Measurements from ENCODE around the gene HIVEP3. TPM values are rescaled to one million over a fixed set of nuclear protein-coding genes. Genes with fewer than 3 reads are reported as not detected.

The HIVEP3 gene
- total and polyA plus RNA-seq, 2 donors (not counting 1 experiment from before 2014, with no cell fraction given), result 2.0 to 5.1 TPM

GRCh38 chr1:41853907-41854306 lies 64.8 kb downstream of the HIVEP3 start:
- Mint-ChIP-seq H3K27ac (no peak overlapping the region), H3K4me3 (no peak overlapping the region), H3K4me1 (peaks cover 7% of the 10 kb centered on the region), H3K9me3 (ENCODE audit: insufficient read depth) (peaks cover 2% of the 10 kb centered on the region), H3K27me3 (no peaks in the 10 kb centered on the region)
- WGBS (ENCODE audit: insufficient coverage), result 93% methylated on average over 6 of the region's 6 CpGs
- Histone ChIP-seq H3K9me3 (ENCODE audit: control extremely low read depth in 1 of 3, control insufficient read depth in 2 of 3, insufficient read depth in 1 of 3, low read length in 2 of 3) (peaks cover 0 to 9% (median 0%) of the 10 kb centered on the region in 3 donors), H4K20me1 (ENCODE audit: control insufficient read depth, insufficient read depth, low read length, poor library complexity, severe bottlenecking) (no peaks in the 10 kb centered on the region), H3K27ac (ENCODE audit: low read length in 2 of 2) (no peak overlapping the region), H3K4me2 (replicated peaks; ENCODE audit: low read depth, low read length, poor library complexity, severe bottlenecking) (no peak overlapping the region), H3K4me3 (ENCODE audit: control extremely low read depth in 1 of 5, extremely low read depth in 1 of 5, insufficient read depth in 1 of 5, low read depth in 2 of 5, low read length in 4 of 5) (no peak overlapping the region), H2AFZ (ENCODE audit: insufficient read depth, low read depth, low read length, poor library complexity, severe bottlenecking) (no peak overlapping the region), H3K9ac (ENCODE audit: low read length) (no peak overlapping the region), H3K27me3 (replicated peaks in 1 of 4; ENCODE audit: control extremely low read depth in 1 of 4, control insufficient read depth in 3 of 4, insufficient read depth in 4 of 4, low read length in 3 of 4) (no peaks in the 10 kb centered on the region), H3K36me3 (replicated peaks in 1 of 2; ENCODE audit: control extremely low read depth in 1 of 2, control insufficient read depth in 1 of 2, extremely low read depth in 1 of 2, insufficient read depth in 2 of 2, low read length in 1 of 2) (no peaks in the 10 kb centered on the region), H3K79me2 (ENCODE audit: control insufficient read depth, insufficient read depth, low read length) (no peaks in the 10 kb centered on the region), H3K4me1 (ENCODE audit: control insufficient read depth in 2 of 2, insufficient read depth in 2 of 2, low read length in 2 of 2) (peaks cover 6 to 7% of the 10 kb centered on the region in 2 donors)
- ChIA-PET CTCF (interaction anchor here (1.8 kb wide), 1 partner anchor 12 kb away, joined by 4 read pairs; no protein-coding TSS in a partner anchor), POLR2A (no interaction called here)
- TF ChIP-seq CTCF (IDR thresholded peaks at IDR 0.05) (no peak), EZH2 (IDR thresholded peaks at IDR 0.05; ENCODE audit: borderline replicate concordance, insufficient read depth, low read depth, low read length, poor library complexity, severe bottlenecking) (no peak)
- no peak for ATAC-seq (ENCODE audit: low read depth)
- DNase-seq, result no peak
- intact Hi-C loops (cut with micrococcal nuclease), result no loop called here

GRCh38 chr1:41852091-41852490 lies 66.6 kb downstream of the HIVEP3 start:
- ATAC-seq (ENCODE audit: low read depth) (no peak), DNase-seq (no peak)
- Histone ChIP-seq H3K9ac (ENCODE audit: low read length) (no peak overlapping the region), H3K4me2 (replicated peaks; ENCODE audit: low read depth, low read length, poor library complexity, severe bottlenecking) (peak overlapping the region; percentile 22), H3K27ac (ENCODE audit: low read length in 2 of 2) (no peak overlapping the region), H3K79me2 (ENCODE audit: control insufficient read depth, insufficient read depth, low read length) (no peaks in the 10 kb centered on the region), H4K20me1 (ENCODE audit: control insufficient read depth, insufficient read depth, low read length, poor library complexity, severe bottlenecking) (no peaks in the 10 kb centered on the region), H3K4me3 (ENCODE audit: control extremely low read depth in 1 of 5, extremely low read depth in 1 of 5, insufficient read depth in 1 of 5, low read depth in 2 of 5, low read length in 4 of 5) (no peak overlapping the region), H2AFZ (ENCODE audit: insufficient read depth, low read depth, low read length, poor library complexity, severe bottlenecking) (no peak overlapping the region), H3K9me3 (ENCODE audit: control extremely low read depth in 1 of 3, control insufficient read depth in 2 of 3, insufficient read depth in 1 of 3, low read length in 2 of 3) (peaks cover 0 to 9% (median 0%) of the 10 kb centered on the region in 3 donors), H3K27me3 (replicated peaks in 1 of 4; ENCODE audit: control extremely low read depth in 1 of 4, control insufficient read depth in 3 of 4, insufficient read depth in 4 of 4, low read length in 3 of 4) (no peaks in the 10 kb centered on the region), H3K36me3 (replicated peaks in 1 of 2; ENCODE audit: control extremely low read depth in 1 of 2, control insufficient read depth in 1 of 2, extremely low read depth in 1 of 2, insufficient read depth in 2 of 2, low read length in 1 of 2) (no peaks in the 10 kb centered on the region), H3K4me1 (ENCODE audit: control insufficient read depth in 2 of 2, insufficient read depth in 2 of 2, low read length in 2 of 2) (peaks cover 6 to 7% of the 10 kb centered on the region in 2 donors)
- no peak for TF ChIP-seq EZH2 (IDR thresholded peaks at IDR 0.05; ENCODE audit: borderline replicate concordance, insufficient read depth, low read depth, low read length, poor library complexity, severe bottlenecking)
- no peak for TF ChIP-seq CTCF (IDR thresholded peaks at IDR 0.05)
- intact Hi-C loops (cut with micrococcal nuclease), result no loop called here
- CTCF ChIA-PET, result no interaction called here
- H3K4me1 Mint-ChIP-seq, result peaks cover 7% of the 10 kb centered on the region
- no peak overlapping the region for H3K27ac Mint-ChIP-seq
- no peak overlapping the region for H3K4me3 Mint-ChIP-seq
- H3K27me3 Mint-ChIP-seq, result peaks cover 3% of the 10 kb centered on the region
- WGBS (ENCODE audit: insufficient coverage), result 89% methylated on average over 7 of the region's 7 CpGs
- POLR2A ChIA-PET, result no interaction called here
- H3K9me3 Mint-ChIP-seq (ENCODE audit: insufficient read depth), result peaks cover 2% of the 10 kb centered on the region
